ENCODE data around the gene NCOA3. TPM values are rescaled to one million over a fixed set of nuclear protein-coding genes. Genes with fewer than 3 reads are reported as not detected.

The NCOA3 gene
- total and polyA plus RNA-seq, 2 of the 8 experiments (the other 6 are each of a cell fraction or from before 2014, with no cell fraction given), result 7.9 to 24.7 TPM

DNA sequence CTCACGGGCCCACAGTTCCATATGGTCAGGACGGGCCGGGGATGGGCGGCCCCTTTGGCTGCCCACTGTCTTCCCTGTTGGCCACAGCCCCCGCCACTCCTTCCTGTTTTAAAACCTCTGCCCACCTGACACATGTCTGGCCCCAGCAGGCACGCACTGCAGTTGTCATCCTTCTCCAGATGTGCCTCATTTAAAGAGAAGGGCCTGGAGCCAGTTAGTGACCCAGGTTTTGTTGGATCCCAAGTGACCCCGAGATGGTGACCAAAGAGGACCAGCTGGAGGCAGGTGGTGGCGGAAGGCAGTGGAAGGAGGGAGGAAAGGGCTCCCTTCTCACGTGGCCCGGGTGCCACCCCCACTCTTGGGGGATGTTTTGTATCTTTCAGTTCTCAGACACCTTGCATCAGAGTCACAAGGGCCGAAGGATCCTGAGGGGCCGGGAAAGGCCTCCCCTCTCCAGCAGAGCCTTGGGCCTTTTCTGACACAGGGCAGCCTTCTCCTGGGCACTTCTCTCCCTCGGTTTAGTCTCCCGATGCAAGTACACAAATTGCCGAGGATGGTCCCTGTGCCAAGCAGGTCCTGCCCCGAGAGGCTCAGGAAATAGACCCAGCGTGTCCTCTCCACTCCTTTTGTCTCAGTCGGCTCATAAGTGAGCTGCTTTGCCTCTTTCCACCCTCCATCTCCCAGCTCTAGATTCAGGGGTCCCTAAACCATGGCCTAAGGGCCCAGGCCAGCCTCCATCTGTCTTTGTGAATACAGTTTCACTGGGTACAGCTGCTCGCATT, 166.0 kb downstream of the NCOA3 start:
- ChIA-PET CTCF (ENCODE audit: partially characterized antibody) (interaction anchor here (1.2 to 8.2 kb wide), 2 partner anchors 10 to 119 kb away, joined by 3 to 92 read pairs; no protein-coding TSS in a partner anchor), POLR2A (ENCODE audit: partially characterized antibody) (no interaction called here)
- no peak overlapping the region for H3K23ac ChIP-seq (ENCODE audit: insufficient read length)
- H2BK120ac ChIP-seq (replicated peaks; ENCODE audit: low read depth, low read length), result no peak overlapping the region
- no peak overlapping the region for H2BK20ac ChIP-seq (ENCODE audit: low read length)
- no peak for TF ChIP-seq TAF7 (optimal IDR thresholded peaks at IDR 0.05; ENCODE audit: borderline replicate concordance, low read depth, low read length)
- 0 out of 3 replicates have a peak, but pooled peaks of 1 of the 2 experiments have one; percentile 17 for TF ChIP-seq POLR2A (IDR thresholded peaks at IDR 0.05; ENCODE audit: control extremely low read depth in 1 of 2, low read depth in 2 of 2, low read length in 2 of 2)
- H3K9me3 ChIP-seq (ENCODE audit: insufficient read depth in 2 of 2, low read depth in 1 of 2, low read length in 1 of 2), result no peaks in the 10 kb centered on the region
- H3K18ac ChIP-seq (ENCODE audit: extremely low read depth, low read length), result no peak overlapping the region
- no peak overlapping the region for H3K14ac ChIP-seq (ENCODE audit: insufficient read length)
- H3K79me1 ChIP-seq (ENCODE audit: low read depth, low read length), result no peaks in the 10 kb centered on the region
- DNase-seq (ENCODE audit: low read depth in 1 of 2, low spot score in 2 of 2) (no peak), FAIRE-seq (no peak)
- H2AK5ac ChIP-seq (ENCODE audit: low read depth, low read length), result no peak overlapping the region
- no peak overlapping the region for H3K56ac ChIP-seq (replicated peaks; ENCODE audit: insufficient read length, low read depth, low read length)
- no peak overlapping the region for H3K4ac ChIP-seq (replicated peaks; ENCODE audit: insufficient read length, low read depth, low read length)
- no peak overlapping the region for H3K27ac ChIP-seq (ENCODE audit: low read depth, low read length)
- peaks cover 0 to 4% (median 1%) of the 10 kb centered on the region in 4 experiments; a peak in 4 of 7 replicates for H3K4me1 ChIP-seq (replicated peaks in 1 of 4; ENCODE audit: control insufficient read depth in 3 of 4, insufficient read depth in 4 of 4, low read length in 3 of 4)
- H4K5ac ChIP-seq (ENCODE audit: insufficient read length, low read depth, low read length), result no peak overlapping the region
- no peak overlapping the region for H3K9ac ChIP-seq (replicated peaks in 1 of 4; ENCODE audit: extremely low read depth in 1 of 4, low read depth in 3 of 4, low read length in 3 of 4)
- no peaks in the 10 kb centered on the region; the same call in 1 of the 2 replicates for H3K23me2 ChIP-seq (ENCODE audit: low read depth, low read length)
- H2BK12ac ChIP-seq (ENCODE audit: low read depth, low read length), result no peak overlapping the region
- no peak overlapping the region for H2BK15ac ChIP-seq (ENCODE audit: low read length)
- WGBS, 2 experiments (ENCODE audit: extremely low coverage in 1 of 2, insufficient coverage in 1 of 2, insufficient read length in 1 of 2, insufficient replicate concordance in 2 of 2, low coverage in 1 of 2, low lambda C conversion rate in 2 of 2, missing lambda C conversion rate in 1 of 2), result 87% methylated on average over 16 of the region's 19 CpGs; no CpG with 5 or more reads in 1 of the 2 experiments
- H2AFZ ChIP-seq (ENCODE audit: low read length), result no peak overlapping the region
- H3K4me3 ChIP-seq (ENCODE audit: extremely low read depth in 1 of 4, insufficient read depth in 2 of 4, low read depth in 3 of 4, low read length in 4 of 4), result no peak overlapping the region
- H3K36me3 ChIP-seq (ENCODE audit: control insufficient read depth in 2 of 4, insufficient read depth in 4 of 4, low read length in 3 of 4), result no peaks in the 10 kb centered on the region
- no peaks in the 10 kb centered on the region for H3K27me3 ChIP-seq (replicated peaks in 1 of 4; ENCODE audit: control insufficient read depth in 3 of 4, extremely low read depth in 1 of 4, insufficient read depth in 3 of 4, low read length in 3 of 4)
- H2BK5ac ChIP-seq (ENCODE audit: low read depth, low read length), result no peak overlapping the region
- H4K91ac ChIP-seq (replicated peaks; ENCODE audit: insufficient read length, low read length), result no peak overlapping the region
- no peak overlapping the region for H3K4me2 ChIP-seq (ENCODE audit: insufficient read depth in 1 of 2, low read depth in 2 of 2, low read length in 2 of 2)
- no peaks in the 10 kb centered on the region for H3K79me2 ChIP-seq (ENCODE audit: control insufficient read depth in 1 of 2, insufficient read depth in 2 of 2, low read length in 2 of 2)
- H4K20me1 ChIP-seq (replicated peaks in 1 of 2; ENCODE audit: control insufficient read depth in 1 of 2, insufficient read depth in 2 of 2, low read length in 2 of 2), result no peaks in the 10 kb centered on the region
- H4K8ac ChIP-seq (ENCODE audit: extremely low read depth, insufficient read depth, low read length), result no peak overlapping the region
